Liver (tissue), 9 donors: ENCODE results near the gene ZFP3. TPM values are rescaled to one million over a fixed set of nuclear protein-coding genes. Genes with fewer than 3 reads are reported as not detected.
A peak's percentile ranks its signal among the peaks of the same experiment; 100 is the strongest.

Experiments used
- DNase-seq: peaks from one replicate; pipeline ENCODE4 v3.0.0-alpha.2; 2017; ENCODE audit warnings: low spot score
- H3K27ac ChIP-seq, 2 donors: one replicate each; pipeline ENCODE4 v1.7.0; 2013; ENCODE audit warnings: inconsistent platforms in 2 of 2, low read length in 2 of 2, control low read depth in 1 of 2, low read depth in 1 of 2, mild to moderate bottlenecking in 1 of 2
- H3K27me3 ChIP-seq, 4 donors: one replicate each; pipeline versions ENCODE4 v1.6.1 to v1.7.0; 2013; ENCODE audit warnings: low read length in 3 of 4, inconsistent platforms in 1 of 4, mild to moderate bottlenecking in 1 of 4, moderate library complexity in 1 of 4; ENCODE audit not compliant: control insufficient read depth in 4 of 4, insufficient read depth in 4 of 4
- H3K36me3 ChIP-seq, 4 donors: one replicate each; pipeline versions ENCODE4 v1.6.1 to v1.7.0; 2013; ENCODE audit warnings: low read length in 3 of 4, mild to moderate bottlenecking in 3 of 4, low read depth in 1 of 4, moderate library complexity in 1 of 4; ENCODE audit not compliant: control insufficient read depth in 4 of 4, insufficient read depth in 3 of 4
- H3K4me1 ChIP-seq, 4 donors: one replicate each; pipeline versions ENCODE4 v1.6.1 to v1.7.0; 2013; ENCODE audit warnings: low read length in 3 of 4, mild to moderate bottlenecking in 3 of 4, moderate library complexity in 1 of 4; ENCODE audit not compliant: control insufficient read depth in 4 of 4, insufficient read depth in 4 of 4
- H3K4me3 ChIP-seq, 3 donors: one replicate each; pipeline versions ENCODE4 v1.6.1 to v1.7.0; 2013; ENCODE audit warnings: low read length in 3 of 3, control low read depth in 1 of 3, low read depth in 1 of 3, mild to moderate bottlenecking in 1 of 3
- H3K9ac ChIP-seq, 2 donors: one replicate each; pipeline ENCODE4 v1.7.0; 2013; ENCODE audit warnings: low read length in 2 of 2, mild to moderate bottlenecking in 2 of 2, moderate library complexity in 2 of 2, control low read depth in 1 of 2, low read depth in 1 of 2
- H3K9me3 ChIP-seq, 4 donors: one replicate each; pipeline versions ENCODE4 v1.6.1 to v1.7.0; 2013; ENCODE audit warnings: low read length in 3 of 4; ENCODE audit not compliant: control insufficient read depth in 4 of 4
- EGR1 ChIP-seq, 2 donors: IDR thresholded peaks; 2 replicates each; pipeline ENCODE4 v1.6.1; 2016 to 2018; ENCODE audit warnings: antibody characterized with exemption in 2 of 2, low read depth in 2 of 2
- FOXA1 ChIP-seq: IDR thresholded peaks from 2 replicates; pipeline ENCODE4 v1.6.1; 2016; ENCODE audit warnings: antibody characterized with exemption
- FOXA2 ChIP-seq: IDR thresholded peaks from 2 replicates; pipeline ENCODE4 v1.6.1; 2016; ENCODE audit warnings: antibody characterized with exemption
- GABPA ChIP-seq, 2 donors: IDR thresholded peaks in 1 of 2; conservative IDR thresholded peaks in 1 of 2; 2 replicates each; pipeline ENCODE4 v1.6.1; 2016; ENCODE audit warnings: antibody characterized with exemption in 2 of 2, mild to moderate bottlenecking in 1 of 2, moderate library complexity in 1 of 2
- HNF4A ChIP-seq, 2 donors: conservative IDR thresholded peaks; 2 replicates each; pipeline ENCODE4 v1.6.1; 2016; ENCODE audit warnings: antibody characterized with exemption in 2 of 2, mild to moderate bottlenecking in 2 of 2
- HNF4G ChIP-seq: IDR thresholded peaks from 2 replicates; pipeline ENCODE4 v1.6.1; 2016; ENCODE audit warnings: antibody characterized with exemption
- JUND ChIP-seq, 2 donors: IDR thresholded peaks; 2 replicates each; pipeline ENCODE4 v1.6.1; 2016; ENCODE audit warnings: antibody characterized with exemption in 2 of 2
- MAX ChIP-seq: IDR thresholded peaks from 2 replicates; pipeline ENCODE4 v1.6.1; 2016; ENCODE audit warnings: antibody characterized with exemption
- NR2F2 ChIP-seq: IDR thresholded peaks from 2 replicates; pipeline ENCODE4 v1.6.1; 2016; ENCODE audit warnings: antibody characterized with exemption
- RAD21 ChIP-seq, 2 donors: IDR thresholded peaks; 2 replicates each; pipeline ENCODE4 v1.6.1; 2016; ENCODE audit warnings: antibody characterized with exemption in 2 of 2, mild to moderate bottlenecking in 2 of 2
- RXRA ChIP-seq, 2 donors: IDR thresholded peaks; 2 replicates each; pipeline ENCODE4 v1.6.1; 2017 to 2018; ENCODE audit warnings: antibody characterized with exemption in 2 of 2, mild to moderate bottlenecking in 1 of 2
- SP1 ChIP-seq: IDR thresholded peaks from 2 replicates; pipeline ENCODE4 v1.6.1; 2018; ENCODE audit warnings: antibody characterized with exemption, mild to moderate bottlenecking
- TAF1 ChIP-seq: conservative IDR thresholded peaks from 2 replicates; pipeline ENCODE4 v1.6.1; 2016; ENCODE audit warnings: antibody characterized with exemption, mild to moderate bottlenecking
- YY1 ChIP-seq: IDR thresholded peaks from 2 replicates; pipeline ENCODE4 v1.6.1; 2016; ENCODE audit warnings: antibody characterized with exemption, mild to moderate bottlenecking
- ZBTB33 ChIP-seq: IDR thresholded peaks from 2 replicates; pipeline ENCODE4 v1.6.1; 2016; ENCODE audit warnings: antibody characterized with exemption
- WGBS: extraction: QIAGEN DNeasy Blood & Tissue Kit; methylation state at CpG from one replicate; pipeline ENCODE4 v1.1.7; 2013; 5-methylcytosine and 5-hydroxymethylcytosine counted together
- polyA plus RNA-seq, 2 donors: library from polyadenylated mRNA; stranded (reverse) in 1 of 2; unstranded in 1 of 2; fragments of 200-250 nt in 1 of 2; fragments of >200 nt in 1 of 2; fragmentation: Nextera tagmentation in 1 of 2; extraction: Ambion mirVana in 1 of 2; gene quantifications; one replicate each; pipeline versions ENCODE4 v1.2.1 to v1.2.3, GENCODE V29; 2013 to 2015
- total RNA-seq, 2 donors: library from RNA; depleted of rRNA; stranded (reverse); fragments of >200 nt; gene quantifications; one replicate each; pipeline ENCODE4 v1.2.3, GENCODE V29; 2014
- TF ChIP-seq, protein P1 (sequence below): IDR thresholded peaks from 2 replicates; pipeline ENCODE4 v1.6.1; 2016; ENCODE audit warnings: antibody characterized with exemption
- TF ChIP-seq, protein P2 (sequence below): fragments of 150-350 bp; IDR thresholded peaks from 2 replicates; pipeline ENCODE4 v1.5.1; 2017; ENCODE audit warnings: improper control_type of control experiment, low read depth, low read length; ENCODE audit not compliant: missing input control
- TF ChIP-seq, protein P3 (sequence below): IDR thresholded peaks from 2 replicates; pipeline ENCODE4 v1.6.1; 2016; ENCODE audit warnings: antibody characterized with exemption, mild to moderate bottlenecking
- donor health status: healthy.
- donor health status: healthy.
- donor health status: healthy.
- donor health status: healthy.
- donor health status: healthy.

ZFP3 gene
- total and polyA plus RNA-seq, 4 donors = 0.46 to 1.6 (median 1.1) TPM

- Histone ChIP-seq H3K9me3 (no peaks in the 10 kb centered on the region), H3K9ac (no peak overlapping the region), H3K36me3 (no peaks in the 10 kb centered on the region), H3K4me1 (peaks cover 0 to 4% (median 0%) of the 10 kb centered on the region in 4 donors), H3K27ac (no peak overlapping the region), H3K27me3 (no peaks in the 10 kb centered on the region), H3K4me3 (no peak overlapping the region)
- WGBS = 85% methylated on average over 14 of the region's 14 CpGs
- no peak for DNase-seq
- TF ChIP-seq, protein P1, sequence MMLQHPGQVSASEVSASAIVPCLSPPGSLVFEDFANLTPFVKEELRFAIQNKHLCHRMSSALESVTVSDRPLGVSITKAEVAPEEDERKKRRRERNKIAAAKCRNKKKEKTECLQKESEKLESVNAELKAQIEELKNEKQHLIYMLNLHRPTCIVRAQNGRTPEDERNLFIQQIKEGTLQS = no peak
- TF ChIP-seq, protein P2, sequence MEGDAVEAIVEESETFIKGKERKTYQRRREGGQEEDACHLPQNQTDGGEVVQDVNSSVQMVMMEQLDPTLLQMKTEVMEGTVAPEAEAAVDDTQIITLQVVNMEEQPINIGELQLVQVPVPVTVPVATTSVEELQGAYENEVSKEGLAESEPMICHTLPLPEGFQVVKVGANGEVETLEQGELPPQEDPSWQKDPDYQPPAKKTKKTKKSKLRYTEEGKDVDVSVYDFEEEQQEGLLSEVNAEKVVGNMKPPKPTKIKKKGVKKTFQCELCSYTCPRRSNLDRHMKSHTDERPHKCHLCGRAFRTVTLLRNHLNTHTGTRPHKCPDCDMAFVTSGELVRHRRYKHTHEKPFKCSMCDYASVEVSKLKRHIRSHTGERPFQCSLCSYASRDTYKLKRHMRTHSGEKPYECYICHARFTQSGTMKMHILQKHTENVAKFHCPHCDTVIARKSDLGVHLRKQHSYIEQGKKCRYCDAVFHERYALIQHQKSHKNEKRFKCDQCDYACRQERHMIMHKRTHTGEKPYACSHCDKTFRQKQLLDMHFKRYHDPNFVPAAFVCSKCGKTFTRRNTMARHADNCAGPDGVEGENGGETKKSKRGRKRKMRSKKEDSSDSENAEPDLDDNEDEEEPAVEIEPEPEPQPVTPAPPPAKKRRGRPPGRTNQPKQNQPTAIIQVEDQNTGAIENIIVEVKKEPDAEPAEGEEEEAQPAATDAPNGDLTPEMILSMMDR = no peak
- TF ChIP-seq RXRA (IDR thresholded peaks at IDR 0.05) (no peak), RAD21 (IDR thresholded peaks at IDR 0.05) (no peak), MAX (no peak), GABPA (IDR thresholded peaks at IDR 0.05 in 1 of 2, conservative IDR thresholded peaks at IDR 0.05 in 1 of 2) (no peak), JUND (IDR thresholded peaks at IDR 0.05) (no peak), NR2F2 (no peak), HNF4G (no peak), YY1 (no peak), HNF4A (conservative IDR thresholded peaks at IDR 0.05) (no peak), EGR1 (IDR thresholded peaks at IDR 0.05; ENCODE audit: low read depth in 2 of 2) (no peak), FOXA2 (no peak), ZBTB33 (no peak)
Observed at GRCh38 chr17:5034651-5035050, 43.6 kb upstream of the ZFP3 start.

DNA sequence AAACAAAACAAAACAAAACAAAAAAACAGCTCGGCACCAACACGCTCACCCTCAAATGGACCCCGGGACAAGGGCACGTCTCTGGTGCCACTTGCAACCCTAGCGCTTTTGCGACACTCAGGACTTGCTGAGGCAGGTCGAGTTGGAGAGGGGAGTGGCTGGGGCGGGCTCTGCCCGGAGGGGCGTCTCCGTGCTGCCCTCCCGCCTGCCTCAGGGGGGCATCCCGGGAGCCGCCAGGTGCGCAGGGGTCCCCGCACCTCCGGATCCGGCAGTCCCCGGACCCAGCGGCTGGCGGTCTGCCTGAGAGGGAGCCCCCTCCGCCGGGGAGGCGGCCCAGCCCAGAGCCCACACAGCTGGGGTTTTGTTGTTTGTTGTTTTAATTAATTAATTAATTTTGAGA is 43.0 kb upstream of the ZFP3 start, which contains the start of gene SLC52A1:
TSS of gene SLC52A1 (minus strand) at position 112 of the 400 bp plus-strand sequence. CDS start 820 bp downstream, outside the sequence.
- H3K27me3 ChIP-seq = no peaks in the 10 kb centered on the region
- H3K4me3 ChIP-seq = peak within 1 kb of the TSS in 1 of 3 donors; percentile 17
- H3K9me3 ChIP-seq = no peaks in the 10 kb centered on the region
- WGBS = 16% methylated on average over 24 of the region's 24 CpGs
- DNase-seq = no peak
- no peak within 1 kb of the TSS for H3K9ac ChIP-seq
- H3K36me3 ChIP-seq = no peaks in the 10 kb centered on the region
- TF ChIP-seq GABPA (IDR thresholded peaks at IDR 0.05 in 1 of 2, conservative IDR thresholded peaks at IDR 0.05 in 1 of 2) (no peak), HNF4G (no peak), NR2F2 (no peak), TAF1 (no peak), MAX (no peak), FOXA1 (no peak), ZBTB33 (no peak), YY1 (no peak), EGR1 (IDR thresholded peaks at IDR 0.05; ENCODE audit: low read depth in 2 of 2) (no peak), RXRA (IDR thresholded peaks at IDR 0.05) (no peak), RAD21 (IDR thresholded peaks at IDR 0.05) (no peak), FOXA2 (no peak), SP1 (no peak), JUND (IDR thresholded peaks at IDR 0.05) (no peak), HNF4A (conservative IDR thresholded peaks at IDR 0.05) (no peak)
- TF ChIP-seq, protein P1 = no peak
- TF ChIP-seq, protein P2 = no peak
- TF ChIP-seq, protein P3, sequence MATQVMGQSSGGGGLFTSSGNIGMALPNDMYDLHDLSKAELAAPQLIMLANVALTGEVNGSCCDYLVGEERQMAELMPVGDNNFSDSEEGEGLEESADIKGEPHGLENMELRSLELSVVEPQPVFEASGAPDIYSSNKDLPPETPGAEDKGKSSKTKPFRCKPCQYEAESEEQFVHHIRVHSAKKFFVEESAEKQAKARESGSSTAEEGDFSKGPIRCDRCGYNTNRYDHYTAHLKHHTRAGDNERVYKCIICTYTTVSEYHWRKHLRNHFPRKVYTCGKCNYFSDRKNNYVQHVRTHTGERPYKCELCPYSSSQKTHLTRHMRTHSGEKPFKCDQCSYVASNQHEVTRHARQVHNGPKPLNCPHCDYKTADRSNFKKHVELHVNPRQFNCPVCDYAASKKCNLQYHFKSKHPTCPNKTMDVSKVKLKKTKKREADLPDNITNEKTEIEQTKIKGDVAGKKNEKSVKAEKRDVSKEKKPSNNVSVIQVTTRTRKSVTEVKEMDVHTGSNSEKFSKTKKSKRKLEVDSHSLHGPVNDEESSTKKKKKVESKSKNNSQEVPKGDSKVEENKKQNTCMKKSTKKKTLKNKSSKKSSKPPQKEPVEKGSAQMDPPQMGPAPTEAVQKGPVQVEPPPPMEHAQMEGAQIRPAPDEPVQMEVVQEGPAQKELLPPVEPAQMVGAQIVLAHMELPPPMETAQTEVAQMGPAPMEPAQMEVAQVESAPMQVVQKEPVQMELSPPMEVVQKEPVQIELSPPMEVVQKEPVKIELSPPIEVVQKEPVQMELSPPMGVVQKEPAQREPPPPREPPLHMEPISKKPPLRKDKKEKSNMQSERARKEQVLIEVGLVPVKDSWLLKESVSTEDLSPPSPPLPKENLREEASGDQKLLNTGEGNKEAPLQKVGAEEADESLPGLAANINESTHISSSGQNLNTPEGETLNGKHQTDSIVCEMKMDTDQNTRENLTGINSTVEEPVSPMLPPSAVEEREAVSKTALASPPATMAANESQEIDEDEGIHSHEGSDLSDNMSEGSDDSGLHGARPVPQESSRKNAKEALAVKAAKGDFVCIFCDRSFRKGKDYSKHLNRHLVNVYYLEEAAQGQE = no peak
- H3K27ac ChIP-seq = no peak within 1 kb of the TSS
- peaks cover 0 to 4% (median 0%) of the 10 kb centered on the region in 4 donors for H3K4me1 ChIP-seq
